Left lung (tissue), 10 donors: ENCODE results near the gene STAG3. TPM values are rescaled to one million over a fixed set of nuclear protein-coding genes. Genes with fewer than 3 reads are reported as not detected.

ENCODE experiments used
- ATAC-seq: fragments of 200-7000 bp; cut with Tn5 transposase; one replicate; pipeline ENCODE4 v1.9.1; 2020; ENCODE audit warnings: moderate library complexity
- DNase-seq, 4 donors: peaks; one replicate each; pipeline ENCODE4 v3.0.0-alpha.2; 2013 to 2020
- H3K27ac ChIP-seq, 2 donors: fragments of 200-600 bp; sonication (generic) in 1 of 2; one replicate each; pipeline versions ENCODE4 v1.5.0 to v1.8.0; 2020 to 2021
- H3K27me3 ChIP-seq, 2 donors: fragments of 200-600 bp; sonication (generic) in 1 of 2; one replicate each; pipeline versions ENCODE4 v1.5.0 to v1.8.0; 2020 to 2021
- H3K36me3 ChIP-seq, 2 donors: fragments of 200-600 bp; sonication (generic) in 1 of 2; one replicate each; pipeline versions ENCODE4 v1.5.0 to v1.8.0; 2020 to 2021
- H3K4me1 ChIP-seq, 2 donors: fragments of 200-600 bp; one replicate each; pipeline ENCODE4 v1.8.0; 2021
- H3K4me3 ChIP-seq, 2 donors: fragments of 200-600 bp; sonication (generic) in 1 of 2; one replicate each; pipeline versions ENCODE4 v1.5.0 to v1.8.0; 2020 to 2021; ENCODE audit warnings: mild to moderate bottlenecking in 1 of 2
- H3K9me3 ChIP-seq, 2 donors: fragments of 200-600 bp; sonication (generic) in 1 of 2; one replicate each; pipeline versions ENCODE4 v1.5.0 to v1.8.0; 2020 to 2021
- intact Hi-C, 2 donors: fragments of 100-400 bp; cut with DNase I; formaldehyde crosslinking; loops; one replicate each; pipeline versions ENCODE4 v1.11.2 to v1.14.2; 2022
- polyA plus RNA-seq, 6 donors: library from polyadenylated mRNA; unstranded; fragments of 120-200 nt; gene quantifications; one replicate each; pipeline ENCODE4 v1.2.1, GENCODE V29; 2013; ENCODE audit not compliant: insufficient read length in 6 of 6
- total RNA-seq, 2 donors: library from RNA; stranded (reverse); fragmentation: NEBNext Ultra II Directional; extraction: Animal tissue kit (Norgen Biotek cat#: 25700); gene quantifications; one replicate each; pipeline ENCODE4 v1.2.1, GENCODE V29; 2021
- TF ChIP-seq, protein P1 (sequence below), 2 donors: fragments of 200-600 bp; sonication (generic) in 1 of 2; IDR thresholded peaks; one replicate each; pipeline versions ENCODE4 v1.5.0 to v1.8.0; 2021; ENCODE audit warnings: antibody characterized with exemption in 2 of 2
- donor health status: DM: no; HTN: yes; CAD: no.
- donor health status: DM: no; HTN: no; CAD: no.

STAG3 gene
- total and polyA plus RNA-seq, 8 donors = 0.96 to 27.3 (median 22.4) TPM

DNA sequence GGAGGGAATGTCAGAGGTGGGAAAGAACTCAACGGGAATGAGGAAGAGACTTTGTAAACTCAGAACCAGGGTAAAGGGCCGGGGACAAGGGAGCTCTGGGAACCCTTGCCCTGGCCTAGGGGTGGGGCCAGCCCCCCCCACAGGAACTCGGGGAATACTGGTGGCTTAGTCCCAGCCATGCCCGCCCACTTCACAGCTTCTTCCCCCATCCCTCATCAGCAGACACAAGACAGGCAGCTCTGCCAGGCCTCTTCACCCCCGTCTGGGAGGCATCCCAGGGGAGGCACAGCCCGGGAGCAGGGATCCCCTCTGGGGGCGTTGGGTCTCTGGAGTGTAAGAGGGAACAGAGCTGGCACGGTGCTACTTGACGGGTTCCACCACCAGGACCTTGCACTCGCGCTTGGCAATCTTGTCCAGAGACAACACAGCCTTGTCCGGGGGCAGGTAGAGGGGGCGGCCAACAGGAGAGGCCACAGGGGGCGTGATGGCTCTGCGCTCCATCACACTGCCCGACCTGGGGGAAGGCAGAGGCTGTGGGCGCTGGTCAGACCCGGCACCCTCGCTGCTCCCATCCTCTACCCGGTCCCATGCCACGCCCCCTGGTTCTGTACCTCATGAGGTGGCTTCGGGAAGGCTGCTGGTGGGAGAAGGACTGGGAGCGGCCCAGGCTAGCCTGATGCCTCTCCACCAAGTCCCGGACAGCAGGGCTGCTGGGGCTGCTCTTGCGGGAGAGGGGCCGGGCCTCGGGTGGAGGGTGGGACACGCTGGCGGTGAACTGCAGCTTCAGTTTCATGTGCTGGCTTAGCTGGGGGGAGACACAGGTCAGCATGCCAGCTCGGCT lies 22.8 kb upstream of the STAG3 start:
- DNase-seq = no peak
- TF ChIP-seq, protein P1, sequence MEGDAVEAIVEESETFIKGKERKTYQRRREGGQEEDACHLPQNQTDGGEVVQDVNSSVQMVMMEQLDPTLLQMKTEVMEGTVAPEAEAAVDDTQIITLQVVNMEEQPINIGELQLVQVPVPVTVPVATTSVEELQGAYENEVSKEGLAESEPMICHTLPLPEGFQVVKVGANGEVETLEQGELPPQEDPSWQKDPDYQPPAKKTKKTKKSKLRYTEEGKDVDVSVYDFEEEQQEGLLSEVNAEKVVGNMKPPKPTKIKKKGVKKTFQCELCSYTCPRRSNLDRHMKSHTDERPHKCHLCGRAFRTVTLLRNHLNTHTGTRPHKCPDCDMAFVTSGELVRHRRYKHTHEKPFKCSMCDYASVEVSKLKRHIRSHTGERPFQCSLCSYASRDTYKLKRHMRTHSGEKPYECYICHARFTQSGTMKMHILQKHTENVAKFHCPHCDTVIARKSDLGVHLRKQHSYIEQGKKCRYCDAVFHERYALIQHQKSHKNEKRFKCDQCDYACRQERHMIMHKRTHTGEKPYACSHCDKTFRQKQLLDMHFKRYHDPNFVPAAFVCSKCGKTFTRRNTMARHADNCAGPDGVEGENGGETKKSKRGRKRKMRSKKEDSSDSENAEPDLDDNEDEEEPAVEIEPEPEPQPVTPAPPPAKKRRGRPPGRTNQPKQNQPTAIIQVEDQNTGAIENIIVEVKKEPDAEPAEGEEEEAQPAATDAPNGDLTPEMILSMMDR (IDR thresholded peaks at IDR 0.05) = no peak
- no peak overlapping the region for H3K27ac ChIP-seq
- ATAC-seq = no peak
- no peaks in the 10 kb centered on the region for H3K9me3 ChIP-seq
- intact Hi-C loops = no loop called here
- H3K4me1 ChIP-seq = peaks cover 15 to 86% of the 10 kb centered on the region in 2 donors
- H3K27me3 ChIP-seq = no peaks in the 10 kb centered on the region
- H3K4me3 ChIP-seq = no peak overlapping the region
- H3K36me3 ChIP-seq = peaks cover 0 to 46% of the 10 kb centered on the region in 2 donors

DNA sequence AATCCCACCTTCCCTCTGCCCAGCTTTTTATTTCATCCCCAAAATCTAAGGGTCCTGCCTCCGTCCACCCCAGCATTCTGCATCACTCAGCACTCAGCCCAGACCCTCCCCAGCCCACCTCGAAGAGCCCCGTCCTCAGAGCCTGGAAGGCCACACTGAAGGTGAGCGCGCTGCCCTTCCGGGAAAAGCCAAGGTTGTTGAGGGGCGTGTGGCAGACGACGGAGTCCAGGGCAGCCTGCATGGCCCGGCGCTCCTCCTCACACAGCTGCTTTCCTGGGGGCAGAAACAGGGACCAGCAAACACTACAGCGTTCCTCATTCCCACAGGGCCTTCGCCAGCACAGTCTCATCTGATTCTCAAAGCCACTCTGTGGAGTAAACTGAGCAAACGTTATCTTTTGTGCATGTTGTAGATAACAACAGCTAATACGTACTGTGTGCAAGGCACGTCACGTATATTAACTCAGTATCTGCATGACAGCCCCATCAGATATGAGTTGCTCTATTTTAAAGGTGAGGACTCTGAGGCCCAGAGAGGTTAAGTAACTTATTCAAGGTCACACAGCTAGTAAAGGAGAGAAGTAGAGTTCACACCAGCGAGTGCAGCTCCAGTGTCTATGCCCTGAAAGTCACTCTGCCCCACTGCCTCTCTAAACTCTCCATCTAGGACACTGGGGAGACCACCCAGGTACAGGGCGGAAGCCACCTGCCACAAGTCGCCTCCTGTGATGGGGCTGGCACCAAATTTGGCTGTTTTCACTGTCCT lies 22.0 kb upstream of the STAG3 start:
- Histone ChIP-seq H3K9me3 (no peaks in the 10 kb centered on the region), H3K4me3 (no peak overlapping the region), H3K27me3 (no peaks in the 10 kb centered on the region), H3K27ac (no peak overlapping the region), H3K36me3 (peaks cover 0 to 46% of the 10 kb centered on the region in 2 donors), H3K4me1 (peaks cover 13 to 79% of the 10 kb centered on the region in 2 donors)
- ATAC-seq (no peak), DNase-seq (no peak)
- TF ChIP-seq, protein P1 (IDR thresholded peaks at IDR 0.05) = no peak
- intact Hi-C loops = no loop called here

DNA sequence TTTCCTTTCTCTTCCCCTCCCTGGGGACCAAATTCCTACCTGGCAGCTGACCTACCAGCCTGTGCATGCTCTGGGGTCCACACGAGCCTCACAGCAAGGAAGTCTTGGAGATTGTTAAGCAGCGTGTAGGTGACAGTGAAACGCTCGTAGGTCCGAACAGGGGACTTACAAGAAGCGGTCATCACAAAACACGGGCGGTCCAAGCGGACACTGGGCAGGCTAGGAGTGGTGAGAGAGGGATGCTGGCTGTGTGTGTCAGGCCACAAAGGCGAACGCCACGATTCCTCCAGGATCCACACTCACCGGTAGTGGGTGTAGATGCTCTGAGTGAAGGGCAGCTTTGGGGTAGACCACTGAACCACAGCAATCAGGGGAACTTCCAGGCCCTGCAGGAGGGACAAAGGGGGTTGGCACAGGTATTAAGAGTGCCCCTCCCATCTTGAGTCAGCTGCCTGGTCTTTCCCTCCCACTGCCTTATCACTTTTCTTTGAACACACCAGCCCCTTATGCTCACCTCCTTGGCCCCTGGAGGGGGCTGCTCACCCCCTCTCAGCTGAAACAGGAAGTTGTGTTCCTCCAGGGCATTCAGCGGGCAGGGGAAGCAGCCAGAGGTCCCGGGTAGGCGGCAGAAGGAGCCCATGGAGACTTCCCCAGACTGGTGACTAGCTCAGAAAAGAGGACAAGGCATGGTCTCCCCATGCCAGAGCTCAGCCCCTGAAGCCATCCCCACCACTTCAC lies 21.2 kb upstream of the STAG3 start:
- TF ChIP-seq, protein P1 (IDR thresholded peaks at IDR 0.05) = no peak
- Histone ChIP-seq H3K27ac (peak overlapping the region in 1 of 2 donors; percentile 82), H3K9me3 (no peaks in the 10 kb centered on the region), H3K36me3 (peaks cover 0 to 46% of the 10 kb centered on the region in 2 donors), H3K4me1 (peaks cover 13 to 71% of the 10 kb centered on the region in 2 donors), H3K4me3 (peak overlapping the region in 1 of 2 donors; percentile 75), H3K27me3 (no peaks in the 10 kb centered on the region)
- DNase-seq (no peak), ATAC-seq (no peak)
- intact Hi-C loops = no loop called here

DNA sequence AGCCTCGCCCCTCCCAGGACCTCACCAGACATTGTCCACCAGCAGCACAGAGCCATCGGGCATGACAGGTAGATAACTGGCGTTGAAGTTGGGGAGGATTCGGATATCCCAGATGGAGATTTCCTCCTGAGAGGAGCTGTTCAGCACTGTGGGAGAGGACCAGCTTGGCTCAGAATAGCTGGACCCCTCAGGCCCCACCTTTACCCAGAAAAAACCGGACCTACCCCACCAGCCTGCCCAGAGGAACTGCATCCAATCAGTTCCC lies 20.7 kb upstream of the STAG3 start:
- intact Hi-C loops = no loop called here
- peak overlapping the region in 1 of 2 donors; percentile 75 for H3K4me3 ChIP-seq
- no peaks in the 10 kb centered on the region for H3K27me3 ChIP-seq
- ATAC-seq (no peak), DNase-seq (no peak)
- peak overlapping the region; percentile 2 to 82 for H3K27ac ChIP-seq
- no peaks in the 10 kb centered on the region for H3K9me3 ChIP-seq
- peaks cover 0 to 43% of the 10 kb centered on the region in 2 donors for H3K36me3 ChIP-seq
- peaks cover 13 to 66% of the 10 kb centered on the region in 2 donors for H3K4me1 ChIP-seq
- TF ChIP-seq, protein P1 (IDR thresholded peaks at IDR 0.05) = no peak
